Measurements from ENCODE around the gene GPR137.
"Not testable (repeated sequence)": the region's sequence is repeated elsewhere in the genome, so short reads cannot be mapped to it uniquely, and the experiment has no call there.

Gene GPR137

GRCh38 chr11:64304316-64305072, 18.8 kb downstream of the GPR137 start:
- peak; percentile 48 for ATAC-seq
- DNase-seq: peak; percentile 99

- ATAC-seq: peak; percentile 78
- peak; percentile 100 for DNase-seq
These were observed 19.5 kb downstream of the GPR137 start, which contains the start of gene ESRRA for GRCh38 chr11:64305075-64305690. ESRRA (plus strand) TSS chr11:64305524; CDS start chr11:64307180, 1,656 bp downstream.

DNA sequence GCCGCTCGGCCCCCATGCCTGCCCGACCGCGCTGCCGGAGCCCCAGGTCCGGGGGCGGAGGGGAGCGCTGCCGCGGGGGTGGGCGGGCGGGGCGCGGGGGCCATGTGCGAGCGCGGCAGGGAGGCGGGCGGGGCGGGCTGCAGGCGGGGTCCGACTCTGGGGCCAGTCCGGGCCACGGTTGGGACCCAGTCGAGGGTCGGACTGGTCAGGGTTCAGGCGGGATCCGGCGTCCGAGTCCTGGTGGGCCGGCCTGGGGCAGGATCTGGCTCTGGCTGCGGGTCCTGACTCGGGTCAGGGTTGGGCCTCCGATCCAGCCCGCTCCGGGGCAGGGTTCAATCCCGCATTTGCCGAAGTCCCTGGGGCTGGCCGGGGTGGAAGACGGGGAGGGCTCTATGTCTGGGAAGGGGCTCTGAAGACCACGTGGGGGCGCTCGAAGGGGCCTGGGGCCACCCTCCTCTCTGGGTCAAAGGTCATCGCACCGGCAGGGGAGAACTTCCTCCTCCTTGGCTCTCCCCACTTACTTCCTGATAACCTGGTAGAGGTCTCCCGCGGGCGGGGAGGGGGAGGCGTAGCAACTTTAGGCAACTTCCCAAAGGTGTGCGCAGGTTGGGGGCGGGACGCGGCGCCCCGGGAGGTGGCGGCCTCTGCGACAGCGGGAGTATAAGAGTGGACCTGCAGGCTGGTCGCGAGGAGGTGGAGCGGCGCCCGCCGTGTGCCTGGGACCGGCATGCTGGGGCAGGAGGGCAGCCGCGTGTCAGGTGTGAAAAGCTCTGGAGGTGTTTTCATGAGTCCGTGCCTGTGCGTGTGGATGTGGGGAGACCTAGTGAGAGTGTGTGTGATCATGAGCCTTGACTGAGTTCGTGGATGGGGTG, 20.3 kb downstream of the GPR137 start:
- peak; percentile 77 for DNase-seq

GRCh38 chr11:64306563-64306875, 20.9 kb downstream of the GPR137 start:
- DNase-seq: no peak
- no peak for ATAC-seq

More for the DNA sequence above, 20.3 kb downstream of the GPR137 start:
- peak; percentile 15 for ATAC-seq

DNA sequence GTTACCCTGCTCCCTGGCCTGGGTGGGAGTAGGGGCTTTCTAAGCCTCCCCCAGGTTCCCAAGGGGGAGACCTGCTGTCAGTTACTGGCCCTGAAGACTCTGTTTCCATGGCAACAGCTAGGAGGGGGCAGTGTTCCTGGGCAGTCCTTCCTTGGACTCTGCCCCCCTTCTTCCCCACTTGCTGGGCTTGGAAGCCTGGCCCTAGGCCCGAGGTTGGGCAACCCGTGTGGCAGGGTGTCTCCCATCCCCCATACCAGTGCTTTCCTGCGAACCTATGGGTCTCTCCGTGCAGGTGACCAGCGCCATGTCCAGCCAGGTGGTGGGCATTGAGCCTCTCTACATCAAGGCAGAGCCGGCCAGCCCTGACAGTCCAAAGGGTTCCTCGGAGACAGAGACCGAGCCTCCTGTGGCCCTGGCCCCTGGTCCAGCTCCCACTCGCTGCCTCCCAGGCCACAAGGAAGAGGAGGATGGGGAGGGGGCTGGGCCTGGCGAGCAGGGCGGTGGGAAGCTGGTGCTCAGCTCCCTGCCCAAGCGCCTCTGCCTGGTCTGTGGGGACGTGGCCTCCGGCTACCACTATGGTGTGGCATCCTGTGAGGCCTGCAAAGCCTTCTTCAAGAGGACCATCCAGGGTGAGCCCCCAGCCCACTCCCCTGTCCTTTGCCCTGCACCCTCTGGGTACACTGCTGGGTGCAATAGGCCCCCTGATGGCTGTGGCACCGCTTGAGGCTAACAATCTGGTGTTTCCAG, 21.4 kb downstream of the GPR137 start:
- DNase-seq (no peak), ATAC-seq (no peak)

DNA sequence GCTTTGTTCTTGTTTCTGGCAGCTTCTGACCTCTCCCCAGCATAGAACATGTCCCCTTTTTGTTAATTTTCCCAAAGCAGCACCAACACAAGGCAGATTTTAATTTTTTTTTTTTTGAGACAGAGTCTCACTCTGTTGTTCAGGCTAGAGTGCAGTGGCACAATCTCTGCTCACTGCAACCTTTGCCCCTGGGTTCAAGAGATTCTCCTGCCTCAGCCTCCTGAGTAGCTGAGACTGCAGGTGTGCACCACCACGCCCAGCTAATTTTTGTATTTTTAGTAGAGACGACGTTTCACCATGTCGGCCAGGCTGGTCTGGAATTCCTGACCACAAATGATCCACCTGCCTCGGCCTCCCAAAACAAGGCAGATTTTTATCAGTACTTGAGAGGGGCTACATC, 22.1 kb downstream of the GPR137 start:
- not testable (repeated sequence) for DNase-seq

GRCh38 chr11:64312947-64313346, 27.3 kb downstream of the GPR137 start:
- ATAC-seq: no peak

More for the DNA sequence above, 22.1 kb downstream of the GPR137 start:
- ATAC-seq: not testable (repeated sequence)

GRCh38 chr11:64313491-64314145, 28.0 kb downstream of the GPR137 start:
- DNase-seq (no peak), ATAC-seq (no peak)

More at GRCh38 chr11:64312947-64313346, 27.3 kb downstream of the GPR137 start:
- DNase-seq: no peak

GRCh38 chr11:64314146-64314804, 28.6 kb downstream of the GPR137 start:
- ATAC-seq: no peak
- no peak for DNase-seq

DNA sequence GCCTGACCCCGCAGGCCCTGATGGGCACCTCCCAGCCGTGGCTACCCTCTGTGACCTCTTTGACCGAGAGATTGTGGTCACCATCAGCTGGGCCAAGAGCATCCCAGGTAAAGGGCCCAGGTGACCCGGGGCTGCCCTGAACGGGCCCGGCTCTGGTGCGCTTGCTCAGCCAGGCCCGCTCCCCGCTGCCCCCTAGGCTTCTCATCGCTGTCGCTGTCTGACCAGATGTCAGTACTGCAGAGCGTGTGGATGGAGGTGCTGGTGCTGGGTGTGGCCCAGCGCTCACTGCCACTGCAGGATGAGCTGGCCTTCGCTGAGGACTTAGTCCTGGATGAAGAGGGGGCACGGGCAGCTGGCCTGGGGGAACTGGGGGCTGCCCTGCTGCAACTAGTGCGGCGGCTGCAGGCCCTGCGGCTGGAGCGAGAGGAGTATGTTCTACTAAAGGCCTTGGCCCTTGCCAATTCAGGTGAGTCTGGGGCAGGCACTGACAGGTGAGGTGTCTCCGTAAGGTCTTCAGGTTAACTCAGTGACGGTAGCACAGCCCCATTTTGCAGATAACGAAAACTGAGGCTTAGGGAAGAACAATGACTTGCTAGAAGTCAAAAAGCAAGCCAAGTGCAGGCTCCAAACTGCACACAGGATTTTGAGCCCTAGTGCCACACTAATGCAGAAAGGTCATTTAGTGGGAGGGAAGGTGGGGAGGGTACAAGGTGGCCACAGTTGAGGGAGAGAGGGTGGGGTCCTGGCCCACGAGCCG, 29.3 kb downstream of the GPR137 start:
- DNase-seq: no peak
- no peak for ATAC-seq

- ATAC-seq, DNase-seq: not testable (repeated sequence)
These were observed 30.2 kb downstream of the GPR137 start for GRCh38 chr11:64315667-64316526.

- DNase-seq: peak; percentile 39
- ATAC-seq: no peak
These were observed 31.1 kb downstream of the GPR137 start for GRCh38 chr11:64316672-64317324.

DNA sequence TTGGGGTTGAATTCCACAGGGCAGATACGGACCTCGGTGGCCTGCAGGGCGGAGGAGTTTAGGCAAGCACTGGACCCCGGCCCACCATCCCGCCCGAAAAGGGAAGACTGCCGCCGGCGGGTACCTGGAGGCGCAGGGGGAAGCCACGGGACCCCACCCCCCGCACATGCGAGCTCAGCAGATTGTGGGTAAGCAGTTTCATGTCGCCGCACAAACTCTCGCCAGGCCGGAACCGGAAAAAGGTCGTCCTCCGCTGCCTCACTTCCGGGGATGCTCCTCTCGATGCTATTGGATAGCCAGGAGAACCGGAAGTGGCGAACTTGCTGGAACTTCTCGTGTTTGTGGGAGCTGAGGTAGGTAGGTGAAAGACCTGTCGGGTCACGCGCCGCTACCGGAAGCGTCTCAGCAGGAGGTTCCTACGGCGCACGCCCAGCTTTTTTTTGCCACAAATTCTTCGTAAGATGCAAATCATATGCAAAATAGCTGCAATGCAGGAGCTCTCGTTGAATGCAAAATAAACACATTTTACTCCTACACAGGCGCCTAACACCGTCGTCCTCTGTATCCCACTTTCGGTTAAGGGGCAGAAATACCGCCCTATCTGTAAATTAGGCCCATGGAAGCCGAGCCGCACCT, 31.8 kb downstream of the GPR137 start, which contains the start of gene TRMT112:
TRMT112 (minus strand) TSS at position 235 of the 636 bp plus-strand sequence; CDS start at position 202, 33 bp downstream.
- ATAC-seq (peak; percentile 76), DNase-seq (peak; percentile 95)

DNA sequence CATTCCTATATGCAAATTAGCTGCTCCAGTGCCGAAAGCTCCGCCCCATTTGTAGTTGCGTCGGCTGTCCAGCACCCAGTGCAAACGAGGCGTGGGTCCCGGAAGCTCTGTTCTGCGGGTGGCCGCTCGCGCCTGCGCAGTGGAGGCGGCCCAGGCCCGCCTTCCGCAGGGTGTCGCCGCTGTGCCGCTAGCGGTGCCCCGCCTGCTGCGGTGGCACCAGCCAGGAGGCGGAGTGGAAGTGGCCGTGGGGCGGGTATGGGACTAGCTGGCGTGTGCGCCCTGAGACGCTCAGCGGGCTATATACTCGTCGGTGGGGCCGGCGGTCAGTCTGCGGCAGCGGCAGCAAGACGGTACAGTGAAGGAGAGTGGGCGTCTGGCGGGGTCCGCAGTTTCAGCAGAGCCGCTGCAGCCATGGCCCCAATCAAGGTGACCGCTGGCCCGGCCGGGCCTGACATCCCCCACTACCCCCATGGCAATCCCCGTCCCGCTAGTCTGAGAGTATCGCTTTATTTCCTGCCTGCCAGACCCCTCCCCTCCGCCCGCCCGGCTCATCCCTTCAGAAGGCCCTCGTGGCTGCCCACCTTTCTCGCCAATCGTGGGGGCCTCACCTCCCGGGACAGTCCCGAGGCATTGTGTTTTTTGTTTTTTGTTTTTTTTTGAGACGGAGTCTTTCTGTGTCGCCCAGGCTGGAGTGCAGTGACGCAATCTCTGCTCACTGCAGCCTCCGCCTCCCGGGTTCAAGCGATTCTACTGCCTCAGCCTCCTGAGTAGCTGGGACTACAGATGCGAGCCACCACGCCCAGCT, 32.5 kb downstream of the GPR137 start, which contains the start of gene PRDX5:
PRDX5 (plus strand) TSS at position 161 of the 805 bp plus-strand sequence; CDS start at position 256, 95 bp downstream.
- DNase-seq (peak; percentile 96), ATAC-seq (peak; percentile 80)

DNA sequence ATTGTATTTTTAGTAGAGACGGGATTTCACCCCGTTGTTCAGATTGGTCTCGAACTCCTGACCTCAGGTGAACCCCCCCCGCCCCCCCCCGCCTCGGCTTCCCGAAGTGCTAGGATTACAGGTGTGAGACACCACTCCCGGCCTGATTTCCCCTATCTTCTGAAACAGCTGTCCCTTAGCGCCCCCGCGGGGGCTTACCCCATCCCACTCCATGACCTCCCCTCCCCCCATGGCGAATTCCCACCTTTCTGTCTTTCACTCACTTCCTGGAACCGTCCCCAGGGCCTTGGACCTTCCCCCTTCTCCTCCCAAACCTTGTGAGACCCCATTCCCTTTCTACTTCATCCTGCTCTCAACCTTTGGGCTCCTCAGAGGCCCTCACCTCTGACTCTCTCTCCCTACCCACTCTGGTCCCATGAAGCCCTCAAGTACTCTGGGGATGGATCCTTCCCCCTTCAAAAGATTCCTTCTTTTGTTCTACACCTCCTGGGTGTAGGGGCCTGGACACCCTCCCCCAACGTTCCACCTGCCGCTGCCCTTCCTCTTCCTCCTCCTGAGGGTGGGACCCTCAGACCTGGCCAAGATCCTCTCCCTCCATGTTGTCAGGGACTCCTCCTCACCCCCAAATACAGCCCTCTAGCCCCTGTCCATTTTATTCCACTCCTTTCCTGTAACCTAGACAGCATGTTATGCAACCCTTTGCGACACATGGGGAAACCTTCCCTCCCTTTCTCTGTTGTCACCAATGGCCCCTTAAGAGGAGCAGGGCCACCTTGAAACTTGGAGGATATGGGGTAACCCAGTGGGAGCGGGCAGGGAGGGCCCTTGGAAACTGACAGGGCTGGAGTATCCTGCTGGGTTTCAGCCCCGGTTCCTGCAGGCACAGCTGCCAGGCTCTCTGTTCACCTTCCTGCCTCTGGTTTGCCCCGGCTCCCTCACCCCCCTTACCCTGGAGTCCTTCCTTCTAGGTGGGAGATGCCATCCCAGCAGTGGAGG, 33.4 kb downstream of the GPR137 start:
- ATAC-seq: no peak

GRCh38 chr11:64320556-64320955, 34.9 kb downstream of the GPR137 start:
- ATAC-seq: no peak
- DNase-seq: no peak

More for the DNA sequence above, 33.4 kb downstream of the GPR137 start:
- DNase-seq: no peak

All from stimulated activated naive CD8-positive, alpha-beta T cell treated with anti-CD3 and anti-CD28 coated beads, Interleukin-15, Interleukin-2, amounts not matched to agents 100 U/mL and 50 U/mL, for 24 hours (primary cell).